Measurements from ENCODE around the gene WNT5B. TPM values are rescaled to one million over a fixed set of nuclear protein-coding genes. Genes with fewer than 3 reads are reported as not detected.

Gene WNT5B
- total RNA-seq, 1 experiment from 2014 or later: 33.1 TPM

DNA sequence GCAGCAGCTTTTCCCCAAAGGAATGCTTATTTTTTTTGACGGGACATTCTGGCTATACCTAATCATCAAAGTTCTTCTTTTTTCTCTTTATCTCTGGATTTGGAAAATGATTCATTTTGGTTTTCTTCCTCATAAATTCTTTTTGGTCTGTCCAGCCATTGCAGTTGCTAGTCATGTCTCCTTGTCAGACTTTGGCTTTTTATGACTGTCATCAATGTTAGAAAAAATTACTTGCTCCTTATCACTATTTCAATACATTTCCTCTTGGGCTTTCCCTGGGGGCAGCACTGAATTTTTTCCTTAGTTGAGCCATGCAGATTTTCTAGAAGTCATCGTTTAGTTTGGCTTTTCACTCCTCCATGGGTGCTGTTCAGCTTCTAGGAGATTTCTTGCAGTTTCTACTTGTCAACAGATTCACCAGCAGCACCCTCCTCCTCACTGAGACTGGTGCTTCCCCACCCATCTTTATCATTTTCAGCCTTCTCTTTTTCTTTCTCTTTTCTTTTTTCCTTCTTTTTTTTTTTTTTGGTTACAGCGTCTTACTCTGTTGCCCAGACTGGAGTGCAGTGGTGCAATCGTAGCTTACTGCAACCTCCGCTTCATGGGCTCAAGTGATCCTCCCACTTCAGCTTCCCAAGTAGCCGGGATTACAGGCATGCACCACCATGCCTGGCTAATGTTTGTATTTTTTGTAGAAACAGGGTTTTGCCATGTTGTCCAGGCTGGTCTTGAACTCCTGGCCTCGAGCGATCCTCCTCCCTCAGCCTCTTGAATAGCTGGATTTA, 67.0 kb downstream of the WNT5B start:
- no peak overlapping the region for H3K4me2 ChIP-seq
- no peak overlapping the region for H3K4me3 ChIP-seq
- no peak overlapping the region for H2AFZ ChIP-seq
- peaks cover 84% of the 10 kb centered on the region for H4K20me1 ChIP-seq (ENCODE audit: insufficient read depth)
- H3K79me2 ChIP-seq (ENCODE audit: low read depth): peaks cover 100% of the 10 kb centered on the region
- intact Hi-C loops (cut with micrococcal nuclease; ENCODE audit: unreplicated experiment): no loop called here
- H3K36me3 ChIP-seq (ENCODE audit: low read depth): peaks cover 12% of the 10 kb centered on the region; the same call in 1 of the 2 replicates
- BruUV-seq (replicated peaks): no TSS peak
- peak in 1 of 2 experiments; percentile 32 for DNase-seq
- H3K9me3 ChIP-seq (ENCODE audit: insufficient read depth, low read depth): no peaks in the 10 kb centered on the region
- H3K9me2 ChIP-seq (ENCODE audit: insufficient read depth): no peaks in the 10 kb centered on the region
- ChIA-PET CTCF (no interaction called here), POLR2A (ENCODE audit: unreplicated experiment) (interaction anchor here (0.7 kb wide), 1 partner anchor 55 kb away, joined by 4 read pairs; no protein-coding TSS in a partner anchor)
- no peak overlapping the region for H3K27ac ChIP-seq
- no peak for TF ChIP-seq EZH2 (IDR thresholded peaks at IDR 0.05; ENCODE audit: low read depth)
- TF ChIP-seq, protein P1, sequence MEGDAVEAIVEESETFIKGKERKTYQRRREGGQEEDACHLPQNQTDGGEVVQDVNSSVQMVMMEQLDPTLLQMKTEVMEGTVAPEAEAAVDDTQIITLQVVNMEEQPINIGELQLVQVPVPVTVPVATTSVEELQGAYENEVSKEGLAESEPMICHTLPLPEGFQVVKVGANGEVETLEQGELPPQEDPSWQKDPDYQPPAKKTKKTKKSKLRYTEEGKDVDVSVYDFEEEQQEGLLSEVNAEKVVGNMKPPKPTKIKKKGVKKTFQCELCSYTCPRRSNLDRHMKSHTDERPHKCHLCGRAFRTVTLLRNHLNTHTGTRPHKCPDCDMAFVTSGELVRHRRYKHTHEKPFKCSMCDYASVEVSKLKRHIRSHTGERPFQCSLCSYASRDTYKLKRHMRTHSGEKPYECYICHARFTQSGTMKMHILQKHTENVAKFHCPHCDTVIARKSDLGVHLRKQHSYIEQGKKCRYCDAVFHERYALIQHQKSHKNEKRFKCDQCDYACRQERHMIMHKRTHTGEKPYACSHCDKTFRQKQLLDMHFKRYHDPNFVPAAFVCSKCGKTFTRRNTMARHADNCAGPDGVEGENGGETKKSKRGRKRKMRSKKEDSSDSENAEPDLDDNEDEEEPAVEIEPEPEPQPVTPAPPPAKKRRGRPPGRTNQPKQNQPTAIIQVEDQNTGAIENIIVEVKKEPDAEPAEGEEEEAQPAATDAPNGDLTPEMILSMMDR (conservative IDR thresholded peaks at IDR 0.05): no peak
- peaks cover 21% of the 10 kb centered on the region; the same call in 1 of the 2 replicates for H3K4me1 ChIP-seq (replicated peaks; ENCODE audit: insufficient read depth)
- peaks cover 10% of the 10 kb centered on the region for H3F3A ChIP-seq (ENCODE audit: insufficient read depth, low read depth)
- H3K27me3 ChIP-seq (ENCODE audit: insufficient read depth, low read depth): no peaks in the 10 kb centered on the region

DNA sequence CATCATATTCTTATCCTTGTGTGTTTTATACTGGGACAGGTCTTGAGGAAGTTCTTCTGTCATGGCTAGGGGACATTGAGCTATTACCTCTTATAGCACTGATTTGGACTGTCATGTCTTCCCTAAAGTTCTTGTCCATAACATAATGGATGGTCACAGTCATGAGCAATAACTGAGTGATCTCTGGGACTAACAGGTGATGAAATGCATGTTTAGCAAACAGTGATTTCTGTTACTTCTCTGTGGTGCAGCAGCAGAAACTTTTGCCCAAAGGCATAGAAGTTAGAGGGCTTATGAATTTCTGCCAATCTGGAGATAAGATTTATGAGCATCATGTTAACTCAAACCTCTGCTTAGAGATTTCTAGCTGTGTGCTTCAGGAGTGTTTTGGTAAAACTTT, 67.8 kb downstream of the WNT5B start:
- no TSS peak for BruUV-seq (replicated peaks)
- CTCF ChIA-PET: no interaction called here
- no peak overlapping the region for H2AFZ ChIP-seq
- POLR2A ChIA-PET (ENCODE audit: unreplicated experiment): interaction anchor here (0.6 to 0.7 kb wide), 2 partner anchors 55 to 252 kb away, joined by 3 to 4 read pairs; no protein-coding TSS in a partner anchor
- H4K20me1 ChIP-seq (ENCODE audit: insufficient read depth): peaks cover 81% of the 10 kb centered on the region
- intact Hi-C loops (cut with micrococcal nuclease; ENCODE audit: unreplicated experiment): no loop called here
- no peak for DNase-seq
- no peak overlapping the region for H3K4me2 ChIP-seq
- H3K9me2 ChIP-seq (ENCODE audit: insufficient read depth): no peaks in the 10 kb centered on the region
- peaks cover 10% of the 10 kb centered on the region for H3F3A ChIP-seq (ENCODE audit: insufficient read depth, low read depth)
- no peak overlapping the region for H3K4me3 ChIP-seq
- no peak overlapping the region for H3K27ac ChIP-seq
- peaks cover 100% of the 10 kb centered on the region for H3K79me2 ChIP-seq (ENCODE audit: low read depth)
- H3K27me3 ChIP-seq (ENCODE audit: insufficient read depth, low read depth): no peaks in the 10 kb centered on the region
- TF ChIP-seq EZH2 (IDR thresholded peaks at IDR 0.05; ENCODE audit: low read depth): no peak
- TF ChIP-seq, protein P1 (conservative IDR thresholded peaks at IDR 0.05): no peak
- no peaks in the 10 kb centered on the region for H3K9me3 ChIP-seq (ENCODE audit: insufficient read depth, low read depth)
- peaks cover 12% of the 10 kb centered on the region; the same call in 1 of the 2 replicates for H3K36me3 ChIP-seq (ENCODE audit: low read depth)
- H3K4me1 ChIP-seq (replicated peaks; ENCODE audit: insufficient read depth): peaks cover 19% of the 10 kb centered on the region; the same call in 1 of the 2 replicates

Small RNA genes within 50 kb of the gene (microRNA-seq; reads per million reads assigned to microRNA genes)
- not detected for gene MIR3649 (ENCODE audit: borderline number of aligned reads, borderline replicate concordance)

Other genes with a start within 250 kb of the WNT5B start
- gene FBXL14, start 34.6 kb upstream of the WNT5B start, total RNA-seq (2021): 16.3 and 21.1 TPM in 2 replicates
- 76.0 and 107 TPM in 2 replicates for gene ADIPOR2, start 61.8 kb downstream of the WNT5B start, total RNA-seq (2021)
- not detected in 2 replicates for gene LRTM2, start 191.3 kb downstream of the WNT5B start, total RNA-seq (2021)